GM19328 (cell line): ENCODE measurements around the gene TAF11L13.
"Not testable (repeated sequence)": the region's sequence is repeated elsewhere in the genome, so short reads cannot be mapped to it uniquely, and the experiment has no call there.

Experiments used
- ATAC-seq: cut with Tn5 transposase; IDR thresholded peaks from one replicate; pipeline ENCODE4 v1.9.1; 2021; ENCODE audit warnings: mild to moderate bottlenecking, moderate library complexity; ENCODE audit not compliant: unreplicated experiment

The TAF11L13 gene

DNA sequence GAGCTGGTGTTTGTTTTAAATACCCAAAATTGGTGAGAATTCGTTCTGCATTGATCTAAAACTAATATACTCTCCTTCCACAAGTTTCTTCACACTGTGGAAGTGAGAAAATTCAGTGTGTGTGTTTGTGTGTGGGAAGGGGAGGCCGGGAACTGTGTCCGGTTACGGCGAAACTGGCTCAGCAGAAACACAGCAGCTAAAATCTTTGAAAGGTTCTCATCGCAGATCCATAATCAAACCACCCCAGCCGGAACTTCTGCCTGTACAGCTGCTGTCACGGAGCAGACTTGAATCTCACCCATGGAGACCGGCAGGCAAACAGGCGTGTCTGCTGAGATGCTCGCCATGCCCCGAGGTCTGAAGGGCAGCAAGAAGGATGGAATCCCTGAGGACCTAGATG is at the start of gene TAF11L13:
TAF11L13 (plus strand) TSS at position 301 of the 400 bp plus-strand sequence.
- not testable (repeated sequence) for ATAC-seq

DNA sequence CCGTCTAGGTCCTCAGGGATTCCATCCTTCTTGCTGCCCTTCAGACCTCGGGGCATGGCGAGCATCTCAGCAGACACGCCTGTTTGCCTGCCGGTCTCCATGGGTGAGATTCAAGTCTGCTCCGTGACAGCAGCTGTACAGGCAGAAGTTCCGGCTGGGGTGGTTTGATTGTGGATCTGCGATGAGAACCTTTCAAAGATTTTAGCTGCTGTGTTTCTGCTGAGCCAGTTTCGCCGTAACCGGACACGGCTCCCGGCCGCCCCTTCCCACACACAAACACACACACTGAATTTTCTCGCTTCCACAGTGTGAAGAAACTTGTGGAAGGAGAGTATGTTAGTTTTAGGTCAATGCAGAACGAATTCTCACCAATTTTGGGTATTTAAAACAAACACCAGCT is 46.2 kb upstream of the TAF11L13 start, which contains the start of gene TAF11L7:
TAF11L7 (minus strand) TSS at position 101 of the 400 bp plus-strand sequence.
- ATAC-seq: not testable (repeated sequence)

DNA sequence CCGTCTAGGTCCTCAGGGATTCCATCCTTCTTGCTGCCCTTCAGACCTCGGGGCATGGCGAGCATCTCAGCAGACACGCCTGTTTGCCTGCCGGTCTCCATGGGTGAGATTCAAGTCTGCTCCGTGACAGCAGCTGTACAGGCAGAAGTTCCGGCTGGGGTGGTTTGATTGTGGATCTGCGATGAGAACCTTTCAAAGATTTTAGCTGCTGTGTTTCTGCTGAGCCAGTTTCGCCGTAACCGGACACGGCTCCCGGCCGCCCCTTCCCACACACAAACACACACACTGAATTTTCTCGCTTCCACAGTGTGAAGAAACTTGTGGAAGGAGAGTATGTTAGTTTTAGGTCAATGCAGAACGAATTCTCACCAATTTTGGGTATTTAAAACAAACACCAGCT is 41.0 kb upstream of the TAF11L13 start, which contains the start of gene TAF11L8:
TAF11L8 (minus strand) TSS at position 101 of the 400 bp plus-strand sequence.
- ATAC-seq: not testable (repeated sequence)

DNA sequence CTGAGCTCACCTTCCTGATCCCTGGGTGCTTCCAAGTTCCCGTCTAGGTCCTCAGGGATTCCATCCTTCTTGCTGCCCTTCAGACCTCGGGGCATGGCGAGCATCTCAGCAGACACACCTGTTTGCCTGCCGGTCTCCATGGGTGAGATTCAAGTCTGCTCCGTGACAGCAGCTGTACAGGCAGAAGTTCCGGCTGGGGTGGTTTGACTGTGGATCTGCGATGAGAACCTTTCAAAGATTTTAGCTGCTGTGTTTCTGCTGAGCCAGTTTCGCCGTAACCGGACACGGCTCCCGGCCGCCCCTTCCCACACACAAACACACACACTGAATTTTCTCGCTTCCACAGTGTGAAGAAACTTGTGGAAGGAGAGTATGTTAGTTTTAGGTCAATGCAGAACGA is 37.6 kb upstream of the TAF11L13 start, which contains the start of gene TAF11L9:
TAF11L9 (minus strand) TSS at position 140 of the 400 bp plus-strand sequence.
- not testable (repeated sequence) for ATAC-seq

DNA sequence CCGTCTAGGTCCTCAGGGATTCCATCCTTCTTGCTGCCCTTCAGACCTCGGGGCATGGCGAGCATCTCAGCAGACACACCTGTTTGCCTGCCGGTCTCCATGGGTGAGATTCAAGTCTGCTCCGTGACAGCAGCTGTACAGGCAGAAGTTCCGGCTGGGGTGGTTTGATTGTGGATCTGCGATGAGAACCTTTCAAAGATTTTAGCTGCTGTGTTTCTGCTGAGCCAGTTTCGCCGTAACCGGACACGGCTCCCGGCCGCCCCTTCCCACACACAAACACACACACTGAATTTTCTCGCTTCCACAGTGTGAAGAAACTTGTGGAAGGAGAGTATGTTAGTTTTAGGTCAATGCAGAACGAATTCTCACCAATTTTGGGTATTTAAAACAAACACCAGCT is 34.2 kb upstream of the TAF11L13 start, which contains the start of gene TAF11L10:
TAF11L10 (minus strand) TSS at position 101 of the 400 bp plus-strand sequence.
- ATAC-seq: not testable (repeated sequence)

DNA sequence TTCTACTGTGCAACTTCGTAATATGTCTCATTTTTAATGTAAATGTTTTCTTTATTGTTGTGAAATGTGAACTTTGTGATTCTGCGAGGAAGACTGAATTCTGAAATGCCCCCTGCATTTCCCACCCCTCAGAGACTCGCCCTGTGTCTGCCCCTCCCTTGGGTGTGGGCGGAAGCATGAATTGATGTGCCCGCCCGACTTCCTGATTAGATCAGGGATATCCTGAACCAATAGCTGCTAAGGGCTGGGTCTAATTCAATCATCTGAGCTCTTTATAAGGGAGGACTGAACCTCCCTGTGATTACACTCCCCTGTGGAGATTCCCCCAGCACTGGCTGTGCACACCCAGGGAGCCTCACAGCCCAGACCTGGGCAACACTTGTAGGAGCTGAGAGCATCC is 28.0 kb upstream of the TAF11L13 start, which contains the start of gene TAF11L11:
TAF11L11 (plus strand) TSS at position 304 of the 400 bp plus-strand sequence.
- ATAC-seq: not testable (repeated sequence)

DNA sequence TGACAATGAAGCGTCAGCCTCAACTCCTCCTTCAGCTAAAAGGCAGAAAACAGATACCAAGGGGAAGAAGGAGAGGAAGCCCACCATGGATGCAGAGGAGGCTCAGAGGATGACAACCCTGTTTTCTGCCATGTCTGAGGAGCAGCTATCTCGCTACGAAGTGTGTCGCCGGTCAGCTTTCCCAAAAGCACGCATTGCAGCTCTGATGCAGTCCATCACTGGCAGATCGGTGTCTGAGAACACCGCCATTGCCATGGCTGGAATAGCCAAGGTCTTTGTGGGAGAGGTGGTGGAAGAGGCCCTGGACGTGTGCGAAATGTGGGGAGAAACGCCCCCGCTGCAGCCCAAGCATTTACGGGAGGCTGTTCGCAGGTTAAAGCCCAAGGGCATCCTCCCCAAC is 26.9 kb upstream of the TAF11L13 start:
- no peak for ATAC-seq

DNA sequence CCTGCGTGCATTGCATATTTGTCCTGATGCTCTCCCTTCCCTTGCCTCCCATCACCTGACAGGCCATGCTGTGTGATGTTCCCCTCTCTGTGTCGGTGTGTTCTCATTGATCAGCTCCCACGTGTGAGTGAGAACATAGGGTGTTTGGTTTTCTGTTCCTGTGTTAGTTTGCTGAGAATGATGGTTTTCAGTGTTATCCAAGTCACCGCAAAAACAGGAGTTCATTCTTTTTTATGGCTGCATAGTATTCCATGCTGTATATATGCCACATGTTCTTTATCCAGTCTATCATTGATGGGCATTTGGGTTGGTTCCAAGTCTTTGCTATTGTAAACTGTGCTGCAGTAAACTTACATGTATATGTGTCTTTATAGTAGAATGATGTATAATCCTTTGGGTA is 24.4 kb upstream of the TAF11L13 start:
- not testable (repeated sequence) for ATAC-seq

DNA sequence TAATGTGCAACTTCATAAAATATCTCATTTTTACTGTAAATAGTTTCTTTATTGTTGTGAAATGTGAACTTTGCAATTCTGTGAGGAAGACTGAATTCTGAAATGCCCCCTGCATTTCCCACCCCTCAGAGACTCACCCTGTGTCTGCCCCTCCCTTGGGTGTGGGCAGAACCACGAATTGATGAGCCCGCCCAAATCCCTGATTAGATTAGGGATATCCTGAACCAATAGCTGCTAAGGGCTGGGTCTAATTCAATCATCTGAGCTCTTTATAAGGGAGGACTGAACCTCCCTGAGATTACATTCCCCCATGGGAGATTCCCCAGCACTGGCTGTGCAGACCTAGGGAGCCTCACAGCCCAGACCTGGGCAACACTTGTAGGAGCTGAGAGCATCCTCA is 21.8 kb upstream of the TAF11L13 start, which contains the start of gene TAF11L12:
TAF11L12 (plus strand) TSS at position 301 of the 400 bp plus-strand sequence.
- ATAC-seq: not testable (repeated sequence)

DNA sequence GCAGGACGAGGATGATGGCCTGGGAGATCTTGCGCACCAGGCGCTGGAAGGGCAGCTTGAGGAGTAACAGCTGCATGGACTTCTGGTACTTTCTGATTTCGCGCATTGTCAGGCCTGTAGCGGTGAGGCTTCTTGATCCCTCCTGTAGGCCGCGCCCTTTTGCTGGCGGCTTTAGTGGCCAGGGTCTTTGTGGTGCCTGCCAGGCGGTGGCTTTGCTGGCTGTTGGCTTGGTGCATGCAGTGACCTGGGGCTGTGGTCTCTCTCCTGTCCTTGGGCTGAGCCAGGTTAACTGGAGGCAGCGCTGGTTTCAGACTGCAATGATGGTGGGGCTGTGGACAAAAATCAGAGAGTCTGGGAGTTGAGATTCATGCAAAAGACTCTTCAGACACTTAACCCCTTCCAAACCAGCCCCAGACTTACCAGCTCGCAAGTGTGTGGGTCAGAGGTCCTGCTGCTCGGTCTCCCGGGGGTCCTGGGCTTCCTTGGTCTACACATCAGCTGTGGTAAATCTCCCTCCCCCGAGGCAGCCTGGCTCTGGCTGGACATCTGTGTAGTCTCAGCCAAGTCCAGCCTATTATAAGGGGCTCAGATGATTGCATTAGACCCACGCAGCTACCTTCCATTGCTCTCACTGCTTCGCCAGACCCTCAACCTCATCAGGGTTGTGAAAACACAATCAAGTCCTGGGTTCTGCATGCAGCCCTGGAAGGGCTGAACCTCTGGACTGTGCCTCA is 16.8 kb upstream of the TAF11L13 start:
- no peak for ATAC-seq

DNA sequence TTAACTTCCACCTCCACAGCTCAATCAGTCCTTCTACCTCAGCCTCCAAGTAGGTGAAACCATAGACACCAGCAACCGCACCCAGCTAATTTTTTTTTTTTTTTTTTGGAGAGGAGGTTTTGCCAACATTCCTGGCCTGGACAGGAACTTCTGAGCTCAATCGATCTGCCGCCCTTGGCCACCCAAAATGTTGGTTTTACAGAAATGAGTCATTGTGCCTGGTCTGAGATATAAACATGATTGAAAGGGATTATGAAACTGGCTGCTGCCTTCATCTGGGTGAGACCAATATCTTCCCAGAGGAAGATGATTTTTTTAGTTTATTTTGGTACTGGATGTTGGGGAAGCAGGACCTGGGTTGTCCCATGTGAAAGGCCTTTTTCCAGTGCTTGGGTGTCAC is 12.5 kb upstream of the TAF11L13 start:
- no peak for ATAC-seq

DNA sequence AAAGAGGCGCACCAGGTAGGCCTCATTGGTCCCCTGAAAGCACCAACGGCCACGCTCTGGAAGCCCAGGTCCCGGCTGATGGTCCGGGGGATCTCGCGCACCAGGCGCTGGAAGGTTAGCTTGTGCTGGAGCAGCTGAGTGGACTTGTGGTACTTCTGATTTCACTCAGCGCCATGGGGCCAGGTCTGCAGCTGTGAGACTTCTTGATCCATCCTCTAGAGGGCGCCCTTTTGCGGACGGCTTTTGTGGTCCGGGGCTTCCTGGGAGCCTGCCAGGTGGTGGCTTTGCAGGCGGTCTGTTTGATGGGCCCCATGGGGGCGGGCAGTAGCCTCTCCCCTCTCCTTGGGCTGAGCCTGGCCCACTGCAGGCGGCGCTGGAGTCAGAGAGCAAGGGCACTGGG is 11.3 kb upstream of the TAF11L13 start:
- ATAC-seq: no peak

DNA sequence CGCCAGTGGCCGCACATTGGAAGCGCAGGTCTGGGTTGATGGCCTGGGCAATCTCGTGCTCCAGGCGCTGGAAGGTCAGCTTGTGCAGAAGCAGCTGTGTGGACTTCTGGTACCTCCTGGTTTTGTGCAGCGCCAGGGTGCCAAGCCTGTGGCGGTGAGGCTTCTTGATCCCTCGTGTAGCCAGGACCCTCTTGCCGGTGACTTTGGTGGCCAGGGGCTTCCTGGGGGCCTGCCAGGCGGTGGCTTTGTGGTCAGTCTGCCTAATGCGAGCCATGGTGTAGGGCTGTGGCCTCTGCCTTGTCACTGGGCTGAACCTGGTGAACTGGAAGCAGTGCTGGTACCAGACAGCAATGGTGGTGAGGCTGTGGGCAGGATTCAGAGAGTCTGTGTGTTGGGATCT is 6.2 kb upstream of the TAF11L13 start:
- ATAC-seq: no peak

DNA sequence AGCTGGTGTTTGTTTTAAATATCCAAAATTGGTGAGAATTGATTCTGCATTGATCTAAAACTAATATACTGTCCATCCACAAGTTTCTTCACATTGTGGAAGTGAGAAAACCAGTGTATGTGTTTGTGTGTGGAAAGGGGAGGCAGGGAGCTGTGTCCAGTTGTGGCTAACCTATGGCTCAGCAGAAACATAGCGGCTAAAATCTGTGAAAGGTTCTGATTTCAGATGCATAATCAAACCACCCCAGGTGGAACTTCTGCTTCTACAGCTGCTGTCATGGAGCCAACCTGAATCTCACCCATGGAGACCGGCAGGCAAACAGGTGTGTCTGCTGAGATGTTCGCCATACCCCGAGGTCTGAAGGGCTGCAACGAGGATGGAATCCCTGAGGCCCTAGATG is 2.3 kb downstream of the TAF11L13 start, which contains the start of gene TAF11L14:
TAF11L14 (plus strand) TSS at position 301 of the 400 bp plus-strand sequence.
- ATAC-seq: no peak

DNA sequence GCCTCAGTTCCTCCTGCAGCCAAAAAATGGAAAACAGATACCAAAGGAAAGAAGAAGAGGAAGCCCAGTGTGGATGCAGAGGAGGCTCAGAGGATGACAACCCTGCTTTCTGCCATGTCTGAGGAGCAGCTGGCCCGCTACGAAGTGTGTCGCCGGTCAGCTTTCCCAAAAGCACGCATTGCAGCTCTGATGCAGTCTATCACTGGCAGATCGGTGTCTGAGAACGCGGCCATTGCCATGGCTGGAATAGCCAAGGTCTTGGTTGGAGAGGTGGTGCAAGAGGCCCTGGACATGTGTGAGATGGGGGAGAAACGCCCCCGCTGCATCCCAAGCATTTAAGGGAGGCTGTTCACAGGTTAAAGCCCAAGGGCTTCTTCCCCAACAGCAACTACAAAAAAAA is 17.3 kb downstream of the TAF11L13 start:
- ATAC-seq: not testable (repeated sequence)

DNA sequence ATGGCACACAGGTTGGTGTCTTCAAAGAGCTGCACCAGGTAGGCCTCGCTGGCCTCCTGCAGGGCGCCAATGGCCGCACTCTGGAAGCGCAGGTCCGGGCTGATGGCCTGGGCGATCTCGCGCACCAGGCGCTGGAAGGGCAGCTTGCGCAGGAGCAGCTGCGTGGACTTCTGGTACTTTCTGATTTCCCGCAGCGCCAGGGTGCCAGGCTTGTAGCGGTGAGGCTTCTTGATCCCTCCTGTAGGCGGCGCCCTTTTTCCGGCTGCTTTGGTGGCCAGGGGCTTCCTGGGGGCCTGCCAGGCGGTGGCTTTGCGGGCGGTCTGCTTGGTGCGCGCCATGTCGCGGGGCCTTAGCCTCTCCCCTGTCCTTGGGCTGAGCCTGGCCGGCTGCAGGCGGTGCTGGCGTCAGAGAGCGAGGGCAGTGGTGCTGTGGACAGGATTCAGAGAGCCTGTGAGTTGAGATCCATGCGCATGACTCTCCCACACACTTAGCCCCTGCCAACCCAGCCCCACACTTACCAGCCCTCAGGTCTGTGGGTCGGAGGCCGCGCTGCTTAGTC is 23.4 kb downstream of the TAF11L13 start:
- not testable (repeated sequence) for ATAC-seq

DNA sequence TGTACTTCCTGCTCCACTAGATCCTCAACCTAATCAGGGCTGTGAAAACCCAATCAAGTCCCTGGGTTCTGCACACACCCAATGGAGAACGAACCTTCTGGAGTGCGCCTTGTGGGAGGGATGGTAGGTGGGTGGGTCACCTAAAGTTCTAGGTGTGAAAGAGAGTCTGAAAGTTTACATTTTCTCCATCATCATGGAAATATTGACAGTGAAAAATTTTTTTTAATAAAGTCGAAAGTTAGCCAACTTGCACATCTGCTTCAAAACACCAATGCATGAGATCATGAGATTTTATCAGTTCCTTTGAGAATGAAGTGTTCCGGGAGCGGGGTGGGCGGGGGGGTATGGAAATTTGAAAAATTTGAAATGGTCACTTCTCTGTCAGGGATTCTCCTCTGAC is 24.0 kb downstream of the TAF11L13 start:
- no peak for ATAC-seq

DNA sequence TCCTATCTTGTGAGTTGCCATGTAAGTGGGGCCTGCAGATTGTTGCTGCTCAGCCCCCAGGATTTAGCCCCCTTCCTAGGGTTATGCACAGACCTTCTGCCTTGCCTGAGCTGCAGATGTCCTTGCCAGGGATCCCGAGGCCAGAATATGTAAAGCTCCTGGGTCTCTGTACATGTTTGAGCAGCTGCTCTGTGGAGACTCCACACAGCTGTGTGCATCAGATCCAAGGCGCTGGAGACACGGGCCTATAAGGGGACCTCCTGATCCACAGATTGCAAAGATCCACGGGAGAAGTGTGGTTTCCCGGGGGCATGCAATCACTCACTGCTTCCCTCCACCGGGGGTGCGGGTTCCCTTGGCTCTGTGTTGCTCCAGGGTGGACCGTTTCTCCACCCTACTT is 31.3 kb downstream of the TAF11L13 start:
- no peak for ATAC-seq

DNA sequence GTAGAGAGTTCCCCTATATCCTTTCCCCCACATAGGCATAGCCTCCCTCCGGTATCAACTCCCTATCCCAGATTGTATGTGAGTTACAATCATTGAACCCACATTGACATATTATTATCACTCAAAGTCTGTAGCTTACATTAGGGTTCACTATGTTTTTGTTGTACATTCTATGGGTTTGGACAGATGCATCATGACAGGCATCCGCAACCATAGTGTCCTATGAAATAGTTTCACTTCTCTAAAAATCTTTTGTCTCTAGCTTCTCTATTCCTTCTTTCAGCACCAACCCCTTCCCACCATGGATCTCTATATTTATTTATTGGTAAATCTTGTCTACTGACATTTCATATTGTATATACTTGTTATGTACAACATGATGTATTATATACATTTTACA is 33.9 kb downstream of the TAF11L13 start:
- no peak for ATAC-seq

DNA sequence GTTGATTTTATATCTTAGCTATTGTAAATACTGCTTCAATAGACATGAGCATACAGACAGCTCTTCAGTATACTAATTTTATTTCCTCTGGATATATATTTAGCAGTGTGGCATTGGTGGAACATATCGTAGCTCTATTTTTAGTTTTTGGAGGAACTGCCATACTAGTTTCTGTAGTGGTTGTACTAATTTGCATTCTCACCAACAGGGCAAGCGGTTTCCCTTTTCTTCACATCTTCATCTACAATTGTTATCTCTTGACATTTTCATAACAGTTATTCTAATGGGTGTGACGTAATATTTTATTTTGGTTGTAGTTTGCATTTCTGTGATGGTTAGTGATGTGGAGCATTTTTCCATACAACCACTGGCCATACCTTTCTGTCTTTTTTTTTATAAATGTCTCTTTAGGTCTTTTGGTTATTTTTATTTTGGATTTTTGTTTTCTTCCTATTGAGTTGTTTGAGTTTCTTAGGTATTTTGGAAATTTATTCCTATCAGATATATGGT is 34.9 kb downstream of the TAF11L13 start:
- ATAC-seq: no peak

DNA sequence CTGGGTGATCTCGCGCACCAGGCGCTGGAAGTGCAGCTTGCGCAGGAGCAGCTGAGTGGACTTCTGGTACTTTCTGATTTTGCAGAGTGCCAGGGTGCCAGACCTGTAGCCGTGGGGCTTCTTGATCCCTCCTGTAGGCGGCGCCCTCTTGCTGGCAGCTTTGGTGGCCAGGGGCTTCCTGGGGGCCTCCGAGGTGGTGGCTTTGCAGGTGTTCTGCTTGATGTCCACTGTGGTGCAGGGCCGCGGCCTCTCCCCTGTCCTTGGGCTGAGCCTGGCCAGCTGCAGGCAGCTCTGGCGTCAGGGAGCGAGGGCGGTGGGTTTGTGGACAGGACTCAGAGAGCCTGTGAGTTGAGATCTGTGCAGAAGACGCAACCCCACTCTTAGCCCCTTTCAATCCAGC is 38.5 kb downstream of the TAF11L13 start:
- no peak for ATAC-seq
